B cell (primary cell): ENCODE measurements around the gene RBM19.

Experiments used
- EZH2 ChIP-seq: IDR thresholded peaks from 2 replicates; pipeline ENCODE4 v1.6.1; 2012; ENCODE audit warnings: borderline replicate concordance, low read depth, mild to moderate bottlenecking, moderate library complexity, low read length; ENCODE audit not compliant: insufficient read depth, poor library complexity, severe bottlenecking
- TF ChIP-seq, protein P1 (sequence below): fragments of 200-600 bp; IDR thresholded peaks from one replicate; pipeline ENCODE4 v1.8.0; 2022; ENCODE audit warnings: antibody characterized with exemption, mild to moderate bottlenecking

DNA sequence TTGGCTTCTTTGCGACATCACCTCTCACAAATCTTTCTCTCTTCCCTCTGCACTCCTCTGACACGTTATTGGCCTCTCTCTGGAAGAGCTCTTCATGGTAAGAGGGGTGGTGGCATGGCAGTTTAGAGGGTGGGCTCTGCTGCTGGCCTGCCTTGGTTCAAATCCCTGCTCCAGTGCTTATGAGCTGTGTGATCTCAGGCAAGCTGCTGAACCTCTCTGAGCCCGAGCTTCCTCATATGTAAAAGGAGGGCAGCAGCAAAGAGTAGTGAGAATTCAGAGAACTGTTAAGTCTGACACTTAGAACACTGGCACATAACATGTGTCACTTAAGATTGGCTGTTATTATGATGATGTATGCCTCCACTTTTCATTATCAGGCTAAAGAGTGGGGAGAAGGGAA is 118.3 kb downstream of the RBM19 start:
- TF ChIP-seq EZH2, result no peak
- TF ChIP-seq, protein P1, sequence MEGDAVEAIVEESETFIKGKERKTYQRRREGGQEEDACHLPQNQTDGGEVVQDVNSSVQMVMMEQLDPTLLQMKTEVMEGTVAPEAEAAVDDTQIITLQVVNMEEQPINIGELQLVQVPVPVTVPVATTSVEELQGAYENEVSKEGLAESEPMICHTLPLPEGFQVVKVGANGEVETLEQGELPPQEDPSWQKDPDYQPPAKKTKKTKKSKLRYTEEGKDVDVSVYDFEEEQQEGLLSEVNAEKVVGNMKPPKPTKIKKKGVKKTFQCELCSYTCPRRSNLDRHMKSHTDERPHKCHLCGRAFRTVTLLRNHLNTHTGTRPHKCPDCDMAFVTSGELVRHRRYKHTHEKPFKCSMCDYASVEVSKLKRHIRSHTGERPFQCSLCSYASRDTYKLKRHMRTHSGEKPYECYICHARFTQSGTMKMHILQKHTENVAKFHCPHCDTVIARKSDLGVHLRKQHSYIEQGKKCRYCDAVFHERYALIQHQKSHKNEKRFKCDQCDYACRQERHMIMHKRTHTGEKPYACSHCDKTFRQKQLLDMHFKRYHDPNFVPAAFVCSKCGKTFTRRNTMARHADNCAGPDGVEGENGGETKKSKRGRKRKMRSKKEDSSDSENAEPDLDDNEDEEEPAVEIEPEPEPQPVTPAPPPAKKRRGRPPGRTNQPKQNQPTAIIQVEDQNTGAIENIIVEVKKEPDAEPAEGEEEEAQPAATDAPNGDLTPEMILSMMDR, result no peak
